Ascending aorta (tissue), 2 donors: ENCODE data around the gene RALGAPA1. TPM values are rescaled to one million over a fixed set of nuclear protein-coding genes. Genes with fewer than 3 reads are reported as not detected.

Experiments used
- DNase-seq, 2 donors: peaks; one replicate each; pipeline ENCODE4 v3.0.0-alpha.2; 2019; ENCODE audit warnings: low spot score in 2 of 2
- H3K27ac ChIP-seq, 2 donors: fragments of 200-600 bp; sonication (generic); one replicate each; pipeline ENCODE4 v1.5.1; 2016 to 2017; ENCODE audit warnings: mild to moderate bottlenecking in 1 of 2
- H3K27me3 ChIP-seq: fragments of 200-600 bp; sonication (generic); one replicate; pipeline ENCODE4 v1.5.1; 2017
- H3K36me3 ChIP-seq, 2 donors: fragments of 200-600 bp; sonication (generic); one replicate each; pipeline ENCODE4 v1.5.1; 2016
- H3K4me1 ChIP-seq, 2 donors: fragments of 200-600 bp; sonication (generic); one replicate each; pipeline ENCODE4 v1.5.1; 2016 to 2017; ENCODE audit warnings: mild to moderate bottlenecking in 1 of 2
- H3K4me3 ChIP-seq, 2 donors: fragments of 200-600 bp; sonication (generic); one replicate each; pipeline ENCODE4 v1.5.1; 2016 to 2017; ENCODE audit warnings: mild to moderate bottlenecking in 1 of 2
- H3K9me3 ChIP-seq, 2 donors: fragments of 200-600 bp; sonication (generic); one replicate each; pipeline ENCODE4 v1.5.1; 2016
- CTCF ChIP-seq, 3 experiments: fragments of 200-600 bp in 2 of 3; fragments of 450-650 bp in 1 of 3; sonication (generic) in 2 of 3; IDR thresholded peaks; one replicate each; pipeline ENCODE4 v1.5.1; 2016 to 2019; ENCODE audit warnings: antibody characterized with exemption in 3 of 3, mild to moderate bottlenecking in 1 of 3, moderate library complexity in 1 of 3
- intact Hi-C: fragments of 100-400 bp; cut with DNase I; formaldehyde crosslinking; loops from one replicate; pipeline ENCODE4 v1.15.1; 2023
- total RNA-seq: library from RNA; depleted of rRNA; stranded (reverse); fragments of >200 nt; gene quantifications from one replicate; pipeline ENCODE4 v1.1.0, GENCODE V29; 2016

RALGAPA1 gene
- total RNA-seq, 1 donor from 2014 or later: 101 TPM

GRCh38 chr14:35573911-35574310, 235.2 kb downstream of the RALGAPA1 start:
- no peak for DNase-seq
- H3K27ac ChIP-seq: no peak overlapping the region
- H3K4me3 ChIP-seq: no peak overlapping the region
- intact Hi-C loops: no loop called here
- no peak for TF ChIP-seq CTCF (IDR thresholded peaks at IDR 0.05)
- no peaks in the 10 kb centered on the region for H3K27me3 ChIP-seq
- peaks cover 2 to 8% of the 10 kb centered on the region in 2 donors for H3K36me3 ChIP-seq
- H3K4me1 ChIP-seq: no peaks in the 10 kb centered on the region
- no peaks in the 10 kb centered on the region for H3K9me3 ChIP-seq

- no peak for TF ChIP-seq CTCF (IDR thresholded peaks at IDR 0.05)
- H3K9me3 ChIP-seq: no peaks in the 10 kb centered on the region
- H3K27ac ChIP-seq: no peak overlapping the region
- intact Hi-C loops: no loop called here
- no peak overlapping the region for H3K4me3 ChIP-seq
- H3K36me3 ChIP-seq: peaks cover 2 to 8% of the 10 kb centered on the region in 2 donors
- H3K4me1 ChIP-seq: no peaks in the 10 kb centered on the region
- H3K27me3 ChIP-seq: no peaks in the 10 kb centered on the region
- DNase-seq: no peak
Measured at GRCh38 chr14:35571598-35571997, 237.5 kb downstream of the RALGAPA1 start.

GRCh38 chr14:35565871-35566464, 243.1 kb downstream of the RALGAPA1 start:
- intact Hi-C loops: no loop called here

GRCh38 chr14:35558680-35559079, 250.4 kb downstream of the RALGAPA1 start:
- Histone ChIP-seq H3K36me3 (no peaks in the 10 kb centered on the region), H3K9me3 (no peaks in the 10 kb centered on the region), H3K27ac (no peak overlapping the region), H3K4me3 (no peak overlapping the region), H3K27me3 (no peaks in the 10 kb centered on the region), H3K4me1 (peaks cover 0 to under 1% of the 10 kb centered on the region in 2 donors)
- no peak for TF ChIP-seq CTCF (IDR thresholded peaks at IDR 0.05)
- no peak for DNase-seq
- intact Hi-C loops: no loop called here

More at GRCh38 chr14:35565871-35566464, 243.1 kb downstream of the RALGAPA1 start:
- Histone ChIP-seq H3K4me1 (no peaks in the 10 kb centered on the region), H3K27me3 (no peaks in the 10 kb centered on the region), H3K27ac (no peak overlapping the region), H3K9me3 (no peaks in the 10 kb centered on the region), H3K4me3 (no peak overlapping the region), H3K36me3 (no peaks in the 10 kb centered on the region)
- TF ChIP-seq CTCF (IDR thresholded peaks at IDR 0.05): no peak
- no peak for DNase-seq

- H3K36me3 ChIP-seq: no peaks in the 10 kb centered on the region
- TF ChIP-seq CTCF (IDR thresholded peaks at IDR 0.05): no peak
- no peak for DNase-seq
Measured at GRCh38 chr14:35557221-35557747, 251.8 kb downstream of the RALGAPA1 start.

More at GRCh38 chr14:35557221-35557747, 251.8 kb downstream of the RALGAPA1 start:
- H3K27me3 ChIP-seq: no peaks in the 10 kb centered on the region
- no peak overlapping the region for H3K27ac ChIP-seq
- intact Hi-C loops: no loop called here
- peaks cover 0 to 3% of the 10 kb centered on the region in 2 donors for H3K4me1 ChIP-seq
- H3K4me3 ChIP-seq: no peak overlapping the region
- H3K9me3 ChIP-seq: no peaks in the 10 kb centered on the region
